LNCaP clone FGC (cell line): Measurements from ENCODE around the gene MACROD2.

Experiments
- DNase-seq: peaks from one replicate; pipeline ENCODE4 v3.0.0-alpha.2; 2011; ENCODE audit warnings: low read depth
- H3K4me3 ChIP-seq: 2 replicates; pipeline ENCODE4 v1.5.1; 2011; ENCODE audit warnings: mild to moderate bottlenecking, low read depth, low read length, control low read depth
- TF ChIP-seq, protein P1 (sequence below): IDR thresholded peaks from 2 replicates; pipeline ENCODE4 v1.5.1; 2012; ENCODE audit warnings: mild to moderate bottlenecking; ENCODE audit not compliant: control insufficient read depth, insufficient read depth; ENCODE audit errors: extremely low read depth

Gene MACROD2

DNA sequence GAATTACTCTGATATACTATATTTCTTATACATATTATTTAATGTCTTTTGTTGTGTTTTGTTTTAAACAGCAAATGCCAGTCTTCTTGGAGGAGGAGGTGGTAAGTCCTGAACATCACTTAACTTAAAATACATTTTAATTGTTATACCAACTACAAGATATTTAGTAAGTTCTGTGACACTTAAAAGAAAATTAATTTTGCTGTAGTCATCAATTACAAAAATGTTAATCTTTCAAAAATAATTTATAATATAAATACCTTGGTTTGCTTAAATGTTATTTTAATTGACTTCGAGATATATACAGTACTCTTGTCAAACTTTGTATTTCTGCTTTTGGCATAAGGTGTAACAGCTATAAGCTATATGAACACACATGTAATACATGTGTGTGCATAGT, 498.1 kb downstream of the MACROD2 start:
- H3K4me3 ChIP-seq: no peak overlapping the region
- DNase-seq: no peak
- TF ChIP-seq, protein P1, sequence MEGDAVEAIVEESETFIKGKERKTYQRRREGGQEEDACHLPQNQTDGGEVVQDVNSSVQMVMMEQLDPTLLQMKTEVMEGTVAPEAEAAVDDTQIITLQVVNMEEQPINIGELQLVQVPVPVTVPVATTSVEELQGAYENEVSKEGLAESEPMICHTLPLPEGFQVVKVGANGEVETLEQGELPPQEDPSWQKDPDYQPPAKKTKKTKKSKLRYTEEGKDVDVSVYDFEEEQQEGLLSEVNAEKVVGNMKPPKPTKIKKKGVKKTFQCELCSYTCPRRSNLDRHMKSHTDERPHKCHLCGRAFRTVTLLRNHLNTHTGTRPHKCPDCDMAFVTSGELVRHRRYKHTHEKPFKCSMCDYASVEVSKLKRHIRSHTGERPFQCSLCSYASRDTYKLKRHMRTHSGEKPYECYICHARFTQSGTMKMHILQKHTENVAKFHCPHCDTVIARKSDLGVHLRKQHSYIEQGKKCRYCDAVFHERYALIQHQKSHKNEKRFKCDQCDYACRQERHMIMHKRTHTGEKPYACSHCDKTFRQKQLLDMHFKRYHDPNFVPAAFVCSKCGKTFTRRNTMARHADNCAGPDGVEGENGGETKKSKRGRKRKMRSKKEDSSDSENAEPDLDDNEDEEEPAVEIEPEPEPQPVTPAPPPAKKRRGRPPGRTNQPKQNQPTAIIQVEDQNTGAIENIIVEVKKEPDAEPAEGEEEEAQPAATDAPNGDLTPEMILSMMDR: no peak

- TF ChIP-seq, protein P1: no peak
- no peak for DNase-seq
Measured at GRCh38 chr20:14494355-14494754, 499.0 kb downstream of the MACROD2 start.

GRCh38 chr20:14495066-14495465, 499.8 kb downstream of the MACROD2 start:
- no peak for DNase-seq
- TF ChIP-seq, protein P1: no peak

More at GRCh38 chr20:14494355-14494754, 499.0 kb downstream of the MACROD2 start:
- H3K4me3 ChIP-seq: no peak overlapping the region

DNA sequence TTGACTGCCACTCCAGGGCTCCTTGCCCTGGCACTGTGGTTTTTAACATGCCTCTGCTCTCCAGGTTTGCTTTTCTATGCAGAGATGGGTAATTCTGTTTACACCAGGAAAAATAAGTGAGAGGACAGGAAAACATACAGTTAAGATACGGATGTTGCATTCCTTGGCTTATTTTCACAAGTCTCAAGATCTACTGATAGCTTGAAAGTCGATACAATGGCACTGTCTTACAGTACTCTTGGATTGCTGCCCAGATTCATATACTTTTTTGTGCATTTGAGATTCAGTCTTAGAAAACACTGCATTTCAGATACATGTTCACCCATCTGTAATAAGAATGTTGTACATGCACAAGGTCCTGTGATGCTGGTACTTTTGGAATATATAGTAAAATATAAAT, 501.7 kb downstream of the MACROD2 start:
- no peak for DNase-seq

More at GRCh38 chr20:14495066-14495465, 499.8 kb downstream of the MACROD2 start:
- H3K4me3 ChIP-seq: no peak overlapping the region

DNA sequence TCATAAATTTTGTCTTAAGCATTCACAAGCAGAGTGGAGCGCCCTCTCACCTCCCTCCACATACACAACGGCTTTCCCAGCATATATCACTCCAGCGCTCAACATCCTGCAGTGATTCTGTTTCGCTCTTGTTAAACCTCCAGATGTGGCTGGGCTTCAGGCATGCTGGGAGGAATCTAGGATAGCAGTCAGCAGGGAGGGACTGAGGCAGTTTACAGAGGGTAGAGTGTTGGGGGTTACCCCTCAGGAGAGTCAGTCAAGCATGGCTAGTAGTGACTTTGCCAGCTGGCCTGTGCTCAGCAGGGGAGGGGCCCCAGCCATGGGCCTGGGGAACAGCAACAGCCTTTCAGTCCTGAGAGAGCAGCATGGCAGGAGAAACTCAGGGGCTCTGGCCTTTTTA, 503.5 kb downstream of the MACROD2 start:
- H3K4me3 ChIP-seq: no peak overlapping the region
- DNase-seq: no peak
- TF ChIP-seq, protein P1: no peak

More for the DNA sequence above, 501.7 kb downstream of the MACROD2 start:
- TF ChIP-seq, protein P1: no peak
- no peak overlapping the region for H3K4me3 ChIP-seq

- no peak for DNase-seq
- TF ChIP-seq, protein P1: no peak
- no peak overlapping the region for H3K4me3 ChIP-seq
Measured at GRCh38 chr20:14505476-14505875, 510.2 kb downstream of the MACROD2 start.

- TF ChIP-seq, protein P1: no peak
- H3K4me3 ChIP-seq: no peak overlapping the region
Measured at GRCh38 chr20:14507711-14508110, 512.4 kb downstream of the MACROD2 start.

More at GRCh38 chr20:14507711-14508110, 512.4 kb downstream of the MACROD2 start:
- DNase-seq: no peak
